ENCODE results near the gene DCC. TPM values are rescaled to one million over a fixed set of nuclear protein-coding genes. Genes with fewer than 3 reads are reported as not detected.

The DCC gene
- polyA plus RNA-seq, 3 donors = 6.4 to 12.7 (median 8.7) TPM

DNA sequence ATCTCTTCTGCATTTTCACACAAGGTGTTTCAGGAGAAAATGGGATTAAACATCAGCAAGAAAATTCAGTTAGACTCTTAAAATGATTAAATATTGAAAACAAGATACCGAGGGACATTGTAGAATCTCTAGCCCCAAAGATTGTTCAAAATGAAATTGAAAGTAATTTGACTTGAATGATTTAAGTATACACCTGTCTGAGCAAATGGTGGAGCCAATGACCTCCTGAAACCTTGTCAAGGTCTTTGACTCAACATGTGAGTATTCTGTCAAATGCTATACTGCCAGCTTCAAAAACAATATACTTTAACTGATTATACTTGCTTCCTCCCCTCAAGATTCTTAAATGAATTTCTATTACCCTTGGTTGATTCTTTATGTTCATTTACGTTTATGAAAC is 411.0 kb downstream of the DCC start:
- DNase-seq (ENCODE audit: low read depth in 3 of 3, low spot score in 2 of 3) = no peak

DNA sequence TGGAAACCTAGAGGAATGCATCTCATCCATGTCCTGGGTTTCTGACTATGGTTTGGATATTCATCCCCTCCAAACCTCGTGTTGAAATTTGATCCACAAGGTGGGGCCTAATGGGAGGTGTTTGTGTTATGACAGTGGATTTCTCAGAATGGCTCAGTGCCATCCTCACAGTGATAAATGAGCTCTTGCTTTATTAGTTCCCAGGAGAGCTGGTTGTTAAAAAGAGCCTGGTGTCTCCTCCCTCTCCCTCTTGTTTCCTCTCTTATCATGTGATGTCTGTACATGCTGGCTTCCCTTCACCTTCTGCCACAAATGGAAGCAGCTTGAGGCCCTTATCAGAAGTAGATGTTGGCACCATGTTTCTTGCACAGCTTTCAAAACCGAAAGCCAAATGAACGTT is 424.3 kb downstream of the DCC start:
- DNase-seq (ENCODE audit: low read depth in 3 of 3, low spot score in 2 of 3) = no peak

GRCh38 chr18:52766002-52766545 is 426.1 kb downstream of the DCC start:
- no peak for DNase-seq (ENCODE audit: low read depth in 3 of 3, low spot score in 2 of 3)

DNA sequence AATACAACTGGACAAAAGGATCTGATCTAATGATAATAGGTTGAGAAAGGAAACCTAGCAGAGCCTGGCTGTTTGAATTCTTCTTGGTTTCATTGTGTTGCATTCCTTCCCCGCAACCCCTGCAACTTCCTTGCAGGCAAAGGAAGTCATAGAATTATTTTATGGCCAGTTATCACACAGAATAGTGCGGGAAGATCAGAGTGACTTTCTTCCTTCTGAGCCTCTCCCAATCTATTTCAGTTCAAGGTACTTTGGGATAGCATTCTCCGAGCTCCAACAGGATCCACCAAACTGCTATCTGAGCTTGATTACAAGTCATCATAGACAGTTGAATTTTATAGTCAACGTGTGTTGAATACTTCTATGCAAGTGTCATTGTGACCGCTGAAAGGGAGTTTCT is 441.1 kb downstream of the DCC start:
- DNase-seq (ENCODE audit: low read depth in 3 of 3, low spot score in 2 of 3) = no peak

GRCh38 chr18:52791321-52791720 is 451.3 kb downstream of the DCC start:
- DNase-seq (ENCODE audit: low read depth in 3 of 3, low spot score in 2 of 3) = no peak

- DNase-seq (ENCODE audit: low read depth in 3 of 3, low spot score in 2 of 3) = no peak
Observed at GRCh38 chr18:52812834-52813233, 472.8 kb downstream of the DCC start.

DNA sequence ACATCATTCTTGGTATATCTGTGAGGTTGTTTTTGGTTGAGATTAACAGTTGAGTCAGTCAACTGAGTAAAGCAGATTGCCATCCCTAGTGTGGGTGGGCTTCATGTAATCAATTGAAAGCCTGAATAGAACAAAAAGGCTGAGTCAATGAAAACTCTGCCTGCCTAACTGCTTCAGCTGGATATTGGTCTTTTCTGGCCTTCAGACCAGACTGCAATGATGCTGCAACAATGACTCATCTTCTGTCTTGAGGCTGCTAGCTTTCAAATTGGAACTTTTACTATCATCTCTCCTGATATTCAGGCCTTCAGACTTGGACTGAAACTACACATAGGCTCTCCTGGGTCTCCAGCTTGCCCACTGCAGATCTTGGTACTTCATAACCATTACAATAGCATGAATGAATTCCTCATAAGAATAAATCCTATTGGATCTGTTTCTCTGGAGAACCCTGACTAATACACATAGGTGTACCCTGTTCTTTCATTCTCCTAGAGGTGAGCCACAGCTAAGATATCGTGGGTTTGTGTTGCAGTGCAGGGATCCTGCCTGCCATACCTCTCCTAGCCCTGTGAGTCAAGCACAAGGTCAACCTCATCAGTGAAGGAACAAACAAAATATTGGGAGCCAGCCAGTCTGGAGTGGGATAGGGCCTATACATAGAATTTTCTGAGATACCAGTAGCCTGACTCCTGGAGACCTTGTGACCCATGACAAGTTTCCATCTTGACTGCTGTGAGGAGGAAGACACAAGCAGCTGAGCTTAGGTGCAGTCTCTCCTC is 473.8 kb downstream of the DCC start:
- no peak for DNase-seq (ENCODE audit: low read depth in 3 of 3, low spot score in 2 of 3)

DNA sequence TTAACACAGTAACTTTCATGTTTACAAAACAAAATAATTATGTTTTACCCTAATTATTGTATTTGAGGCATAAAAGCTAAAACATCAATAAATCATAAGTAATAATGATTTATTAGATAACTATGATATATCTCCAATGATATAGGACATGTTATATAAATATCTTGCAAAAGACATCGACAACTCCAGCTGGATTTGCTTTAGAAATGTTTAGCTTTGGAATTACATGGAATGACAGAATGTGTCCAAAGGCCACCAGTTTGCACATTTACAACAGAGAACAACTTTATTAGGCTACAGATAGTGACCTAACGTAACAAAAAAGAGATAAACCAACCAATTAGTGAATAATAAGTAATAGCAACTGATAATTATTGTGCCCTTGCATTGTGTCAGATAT is 475.7 kb downstream of the DCC start:
- no peak for DNase-seq (ENCODE audit: low read depth in 3 of 3, low spot score in 2 of 3)

- DNase-seq (ENCODE audit: low read depth in 3 of 3, low spot score in 2 of 3) = no peak
Observed at GRCh38 chr18:52816121-52816520, 476.1 kb downstream of the DCC start.

DNA sequence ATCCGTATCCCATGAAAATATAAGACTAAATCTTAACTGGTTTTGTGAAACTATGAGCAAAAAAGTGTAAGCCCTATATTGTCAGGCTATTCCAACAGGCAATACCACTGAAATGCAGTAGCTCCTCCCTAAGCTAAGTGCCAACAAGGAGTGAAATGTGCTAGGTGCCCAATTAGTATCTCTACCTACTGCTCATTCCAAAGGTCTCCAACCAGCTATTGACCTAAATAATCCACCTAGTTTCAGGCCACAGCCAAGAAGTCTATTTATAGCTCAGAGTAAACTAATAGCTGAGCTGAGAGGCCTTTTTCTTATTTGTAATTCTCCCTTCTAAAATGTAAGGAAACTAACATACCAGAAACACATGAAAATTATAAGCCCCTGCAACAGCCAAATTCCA is 482.2 kb downstream of the DCC start:
- DNase-seq (ENCODE audit: low read depth in 3 of 3, low spot score in 2 of 3) = no peak

- DNase-seq (ENCODE audit: low read depth in 3 of 3, low spot score in 2 of 3) = no peak
Observed at GRCh38 chr18:52824126-52824525, 484.1 kb downstream of the DCC start.

- DNase-seq (ENCODE audit: low read depth in 3 of 3, low spot score in 2 of 3) = no peak
Observed at GRCh38 chr18:52826994-52827393, 487.0 kb downstream of the DCC start.

DNA sequence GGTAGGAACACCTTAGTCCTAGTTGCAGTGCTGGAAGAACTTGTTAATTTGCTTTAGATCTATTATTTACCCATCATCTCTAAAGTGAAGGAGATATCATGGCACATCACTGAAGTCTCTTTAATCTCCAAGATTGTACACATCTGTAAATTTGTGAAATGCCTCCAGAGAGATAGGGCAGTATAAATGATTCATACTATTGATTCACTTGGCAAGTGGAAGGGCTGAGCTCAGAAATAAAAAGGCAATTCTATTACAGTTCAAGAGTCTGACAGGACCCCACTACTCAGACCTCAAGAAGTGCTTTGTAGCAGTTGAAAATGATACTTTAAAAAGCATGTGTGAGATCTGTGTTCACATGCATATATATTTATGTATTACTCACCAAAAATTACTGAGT is 489.3 kb downstream of the DCC start:
- DNase-seq (ENCODE audit: low read depth in 3 of 3, low spot score in 2 of 3) = no peak

- no peak for DNase-seq (ENCODE audit: low read depth in 3 of 3, low spot score in 2 of 3)
Observed at GRCh38 chr18:52829876-52830405, 489.9 kb downstream of the DCC start.

GRCh38 chr18:52844323-52844722 is 504.3 kb downstream of the DCC start:
- DNase-seq (ENCODE audit: low read depth in 3 of 3, low spot score in 2 of 3) = no peak

DNA sequence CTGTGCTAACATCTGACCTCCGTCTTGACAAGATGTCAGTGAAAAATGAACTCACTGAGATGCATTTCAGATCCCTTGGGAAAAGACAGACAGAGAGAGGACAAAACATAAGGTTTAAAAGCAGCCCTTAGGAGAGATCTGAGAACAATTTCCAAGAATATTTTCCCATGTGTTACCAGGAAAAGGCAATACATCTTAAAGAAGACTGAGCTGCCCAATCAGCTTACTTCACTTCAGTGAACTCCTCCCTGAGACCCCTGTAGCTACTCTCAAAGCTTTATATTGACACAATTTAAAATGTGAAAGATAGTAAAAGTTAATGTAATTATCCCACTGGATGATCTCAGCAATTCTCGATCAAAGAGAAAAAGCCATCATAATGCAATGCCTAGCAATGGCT is 505.0 kb downstream of the DCC start:
- DNase-seq (ENCODE audit: low read depth in 3 of 3, low spot score in 2 of 3) = no peak

DNA sequence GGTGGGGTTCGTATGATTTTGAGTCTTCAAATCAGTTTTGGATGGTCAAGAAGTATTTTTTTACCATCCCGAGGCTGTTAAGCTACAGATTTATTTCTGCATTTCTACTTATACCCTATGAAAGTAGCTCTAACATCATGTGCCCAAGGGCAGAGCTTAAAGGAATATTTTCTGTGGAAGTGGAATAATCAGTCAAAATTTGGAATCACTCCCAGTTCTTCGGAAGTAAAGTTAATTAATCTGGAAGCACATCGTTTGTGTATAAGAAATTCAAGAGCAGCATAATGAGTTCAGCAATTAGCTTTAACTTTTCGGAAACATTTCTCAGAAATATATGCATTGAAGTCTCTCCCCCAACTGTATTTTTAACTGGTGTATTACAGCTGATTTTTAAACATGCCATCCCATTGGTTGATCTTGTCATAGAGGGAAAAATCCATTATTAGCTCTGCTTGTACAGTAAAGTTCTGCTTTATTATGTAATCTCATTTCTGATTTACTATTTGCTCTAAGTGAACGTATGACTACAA is 510.1 kb downstream of the DCC start:
- no peak for DNase-seq (ENCODE audit: low read depth in 3 of 3, low spot score in 2 of 3)

DNA sequence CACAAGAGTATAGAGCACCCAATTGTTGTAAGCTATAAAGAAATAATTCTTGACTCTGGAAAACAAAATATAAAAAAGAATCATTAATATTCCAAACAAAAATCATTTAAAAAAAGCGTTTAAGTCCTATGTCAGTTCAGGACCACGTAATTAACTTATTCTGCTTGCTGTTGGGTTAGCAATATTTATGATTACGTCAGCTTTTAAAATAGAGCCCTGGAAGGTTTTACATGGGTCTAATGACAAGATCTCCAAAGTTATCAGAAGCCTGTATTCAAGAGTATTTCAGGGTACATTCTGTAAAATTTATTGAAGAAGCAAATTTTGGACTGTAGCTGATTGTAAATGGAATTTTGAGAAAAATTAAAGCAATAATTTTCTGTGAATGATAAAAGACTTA is 521.6 kb downstream of the DCC start:
- DNase-seq (ENCODE audit: low read depth in 3 of 3, low spot score in 2 of 3) = no peak

- no peak for DNase-seq (ENCODE audit: low read depth in 3 of 3, low spot score in 2 of 3)
Observed at GRCh38 chr18:52869349-52869923, 529.4 kb downstream of the DCC start.

- DNase-seq (ENCODE audit: low read depth in 3 of 3, low spot score in 2 of 3) = no peak
Observed at GRCh38 chr18:52869942-52870907, 530.2 kb downstream of the DCC start.

DNA sequence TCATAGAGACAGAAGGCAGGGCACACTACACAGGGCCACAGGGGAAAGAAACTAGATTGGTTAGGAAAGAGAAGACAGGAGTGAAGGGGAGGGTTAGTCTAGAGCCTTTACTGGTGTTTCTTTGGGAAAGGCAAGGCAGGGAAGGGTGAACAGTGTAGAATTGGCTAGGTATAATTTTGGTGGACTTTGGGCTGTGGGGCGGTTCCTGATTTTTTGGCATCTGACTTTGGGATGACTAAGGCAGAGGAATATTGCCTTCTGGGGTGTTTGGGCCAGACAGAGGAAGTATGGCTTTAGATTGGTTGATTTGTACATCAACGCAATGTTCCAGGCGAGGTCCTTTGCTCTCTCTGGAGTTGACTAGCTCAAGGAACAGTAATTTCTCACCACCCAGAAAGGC is 534.8 kb downstream of the DCC start:
- no peak for DNase-seq (ENCODE audit: low read depth in 3 of 3, low spot score in 2 of 3)

Measured in right renal cortex interstitium (tissue), 3 donors.